Neural cell (in vitro differentiated cells): ENCODE data around the gene LAG3. TPM values are rescaled to one million over a fixed set of nuclear protein-coding genes. Genes with fewer than 3 reads are reported as not detected.
"Not testable (repeated sequence)": the region's sequence is repeated elsewhere in the genome, so short reads cannot be mapped to it uniquely, and the experiment has no call there.

Experiments used
- H2AFZ ChIP-seq: fragments of 200-600, 300-800 bp; sonication (generic), shearing (Covaris generic); 2 replicates; pipeline ENCODE4 v1.6.0; 2014; ENCODE audit warnings: low read depth, mild to moderate bottlenecking, antibody characterized with exemption, low read length, moderate library complexity
- H3F3A ChIP-seq: fragments of 200-600 bp; shearing (Covaris generic); 2 replicates; pipeline ENCODE4 v1.6.1; 2016; ENCODE audit warnings: mild to moderate bottlenecking, moderate library complexity, mixed read lengths, antibody characterized with exemption, low read length; ENCODE audit not compliant: insufficient read depth, poor library complexity, severe bottlenecking
- H3K27ac ChIP-seq: fragments of 200-600, 300-800 bp; sonication (generic), shearing (Covaris generic); 2 replicates; pipeline ENCODE4 v1.5.1; 2014; ENCODE audit warnings: mild to moderate bottlenecking, low read length, moderate library complexity
- H3K27me3 ChIP-seq: fragments of 300-800, 200-600 bp; sonication (generic), shearing (Covaris generic); 2 replicates; pipeline ENCODE4 v1.6.0; 2014; ENCODE audit warnings: mild to moderate bottlenecking, low read depth, low read length, moderate library complexity; ENCODE audit not compliant: insufficient read depth
- H3K36me3 ChIP-seq: fragments of 300-800, 200-600 bp; sonication (generic), shearing (Covaris generic); 2 replicates; pipeline ENCODE4 v1.5.1; 2014; ENCODE audit warnings: mild to moderate bottlenecking, antibody characterized with exemption, low read length, moderate library complexity; ENCODE audit not compliant: insufficient read depth
- H3K4me2 ChIP-seq: fragments of 300-800, 200-600 bp; sonication (generic), shearing (Covaris generic); 2 replicates; pipeline ENCODE4 v1.6.0; 2014; ENCODE audit warnings: mild to moderate bottlenecking, low read length
- H3K4me3 ChIP-seq: fragments of 300-800, 200-600 bp; sonication (generic), shearing (Covaris generic); 2 replicates; pipeline ENCODE4 v1.5.1; 2014; ENCODE audit warnings: mild to moderate bottlenecking, low read length, moderate library complexity
- H3K79me2 ChIP-seq: fragments of 200-600 bp; shearing (Covaris generic); replicated peaks from 2 replicates; pipeline ENCODE4 v1.6.0; 2014; ENCODE audit warnings: mild to moderate bottlenecking, low read length, moderate library complexity; ENCODE audit not compliant: insufficient read depth
- H3K9ac ChIP-seq: fragments of 300-800, 200-600 bp; sonication (generic), shearing (Covaris generic); 2 replicates; pipeline ENCODE4 v1.6.1; 2016; ENCODE audit warnings: mild to moderate bottlenecking, low read length, mixed read lengths
- H3K9me2 ChIP-seq: fragments of 200-600 bp; shearing (Covaris generic); 2 replicates; pipeline ENCODE4 v1.6.1; 2016; ENCODE audit warnings: mild to moderate bottlenecking, low read length, mixed read lengths; ENCODE audit not compliant: insufficient read depth
- H3K9me3 ChIP-seq: fragments of 200-600, 300-800 bp; sonication (generic), shearing (Covaris generic); 2 replicates; pipeline ENCODE4 v1.6.1; 2016; ENCODE audit warnings: mild to moderate bottlenecking, mixed run types, low read length, moderate library complexity, mixed read lengths
- H4K20me1 ChIP-seq: fragments of 200-600 bp; shearing (Covaris generic); 2 replicates; pipeline ENCODE4 v1.6.1; 2016; ENCODE audit warnings: mild to moderate bottlenecking, mixed run types; ENCODE audit not compliant: insufficient read depth
- CTCF ChIP-seq: fragments of 450-650 bp; IDR thresholded peaks from 2 replicates; pipeline ENCODE4 v1.5.1; 2014; ENCODE audit warnings: antibody characterized with exemption, mild to moderate bottlenecking, moderate library complexity; ENCODE audit not compliant: poor library complexity, severe bottlenecking
- EP300 ChIP-seq: fragments of 450-650 bp; conservative IDR thresholded peaks from 2 replicates; pipeline ENCODE4 v1.6.1; 2014; ENCODE audit warnings: antibody characterized with exemption, mild to moderate bottlenecking, moderate library complexity; ENCODE audit not compliant: poor library complexity, severe bottlenecking
- EZH2 ChIP-seq: fragments of 200-600, 300-800 bp; shearing (Covaris generic), sonication (generic); IDR thresholded peaks from 2 replicates; pipeline ENCODE4 v1.6.1; 2014; ENCODE audit warnings: antibody characterized with exemption, low read length, borderline replicate concordance, mild to moderate bottlenecking; ENCODE audit not compliant: insufficient read depth, poor library complexity, severe bottlenecking
- MXI1 ChIP-seq: fragments of 450-650 bp; conservative IDR thresholded peaks from 2 replicates; pipeline ENCODE4 v1.6.1; 2014; ENCODE audit warnings: antibody characterized with exemption, mild to moderate bottlenecking; ENCODE audit not compliant: poor library complexity, severe bottlenecking
- POLR2AphosphoS5 ChIP-seq: IDR thresholded peaks from 2 replicates; pipeline ENCODE4 v1.6.1; 2012
- RAD21 ChIP-seq: fragments of 450-650 bp; conservative IDR thresholded peaks from 2 replicates; pipeline ENCODE4 v1.6.1; 2014; ENCODE audit warnings: antibody characterized with exemption, mild to moderate bottlenecking, moderate library complexity
- REST ChIP-seq: IDR thresholded peaks from 2 replicates; pipeline ENCODE4 v1.6.1; 2012; ENCODE audit warnings: borderline replicate concordance
- SMC3 ChIP-seq: fragments of 450-650 bp; conservative IDR thresholded peaks from 2 replicates; pipeline ENCODE4 v1.6.1; 2014; ENCODE audit warnings: antibody characterized with exemption, mild to moderate bottlenecking, moderate library complexity; ENCODE audit not compliant: poor library complexity
- TAF1 ChIP-seq: IDR thresholded peaks from 2 replicates; pipeline ENCODE4 v1.6.1; 2012; ENCODE audit warnings: low read depth
- polyA plus RNA-seq: library from polyadenylated mRNA; depleted of rRNA; stranded (reverse); fragments of >200 nt; gene quantifications from 2 replicates; pipeline ENCODE4 v1.2.3, GENCODE V29; 2014

LAG3 gene
- polyA plus RNA-seq, 1 donor from 2014 or later = 1.4 TPM

GRCh38 chr12:6742834-6743233 is 29.5 kb upstream of the LAG3 start:
- Histone ChIP-seq H3K4me3 (no peak overlapping the region), H3K79me2 (no peaks in the 10 kb centered on the region), H3K9me2 (no peaks in the 10 kb centered on the region), H3K36me3 (peaks cover 5% of the 10 kb centered on the region), H3K27me3 (no peaks in the 10 kb centered on the region), H3K27ac (no peak overlapping the region), H3K9me3 (no peaks in the 10 kb centered on the region), H3F3A (no peaks in the 10 kb centered on the region), H3K4me2 (no peak overlapping the region), H4K20me1 (no peaks in the 10 kb centered on the region), H3K9ac (no peak overlapping the region), H2AFZ (no peak overlapping the region)
- TF ChIP-seq TAF1 (no peak), REST (no peak), POLR2AphosphoS5 (no peak), MXI1 (no peak), SMC3 (no peak), CTCF (no peak), EP300 (no peak), RAD21 (no peak), EZH2 (no peak)

- not testable (repeated sequence) for H3K27me3 ChIP-seq, H3K9me3 ChIP-seq, H3K79me2 ChIP-seq, H3K4me3 ChIP-seq, H2AFZ ChIP-seq, H3K36me3 ChIP-seq, H4K20me1 ChIP-seq, H3K4me2 ChIP-seq, H3K27ac ChIP-seq, H3K9ac ChIP-seq, H3K9me2 ChIP-seq, H3F3A ChIP-seq
Observed at GRCh38 chr12:6743300-6743699, 29.0 kb upstream of the LAG3 start.
